Mesodermal cell (in vitro differentiated cells): ENCODE results near the gene RASSF5.

Experiments
- H3K27ac ChIP-seq: 2 replicates; pipeline ENCODE4 v1.7.0; 2013; ENCODE audit warnings: mild to moderate bottlenecking, low read depth, low read length, moderate library complexity; ENCODE audit not compliant: severe bottlenecking
- H3K36me3 ChIP-seq: 2 replicates; pipeline ENCODE4 v1.7.1; 2013; ENCODE audit warnings: mild to moderate bottlenecking, low read length, moderate library complexity; ENCODE audit not compliant: control insufficient read depth, insufficient read depth
- H3K4me1 ChIP-seq: one replicate; pipeline ENCODE4 v1.7.1; 2013; ENCODE audit warnings: mild to moderate bottlenecking, low read length; ENCODE audit not compliant: insufficient read depth, control insufficient read depth, poor library complexity, severe bottlenecking
- H3K4me3 ChIP-seq: 2 replicates; pipeline ENCODE4 v1.7.0; 2013; ENCODE audit warnings: low read length, control low read depth, mild to moderate bottlenecking; ENCODE audit not compliant: insufficient read depth, poor library complexity, severe bottlenecking; ENCODE audit errors: extremely low read depth
- H3K9me3 ChIP-seq: 2 replicates; pipeline ENCODE4 v1.7.1; 2013; ENCODE audit warnings: mild to moderate bottlenecking, low read length, moderate library complexity; ENCODE audit not compliant: control insufficient read depth
- WGBS, 2 experiments: methylation state at CpG; one replicate each; pipeline ENCODE4 v1.1.5; 2013; ENCODE audit warnings: missing lambda C conversion rate in 2 of 2; ENCODE audit not compliant: insufficient coverage in 2 of 2; 5-methylcytosine and 5-hydroxymethylcytosine counted together

RASSF5 gene

DNA sequence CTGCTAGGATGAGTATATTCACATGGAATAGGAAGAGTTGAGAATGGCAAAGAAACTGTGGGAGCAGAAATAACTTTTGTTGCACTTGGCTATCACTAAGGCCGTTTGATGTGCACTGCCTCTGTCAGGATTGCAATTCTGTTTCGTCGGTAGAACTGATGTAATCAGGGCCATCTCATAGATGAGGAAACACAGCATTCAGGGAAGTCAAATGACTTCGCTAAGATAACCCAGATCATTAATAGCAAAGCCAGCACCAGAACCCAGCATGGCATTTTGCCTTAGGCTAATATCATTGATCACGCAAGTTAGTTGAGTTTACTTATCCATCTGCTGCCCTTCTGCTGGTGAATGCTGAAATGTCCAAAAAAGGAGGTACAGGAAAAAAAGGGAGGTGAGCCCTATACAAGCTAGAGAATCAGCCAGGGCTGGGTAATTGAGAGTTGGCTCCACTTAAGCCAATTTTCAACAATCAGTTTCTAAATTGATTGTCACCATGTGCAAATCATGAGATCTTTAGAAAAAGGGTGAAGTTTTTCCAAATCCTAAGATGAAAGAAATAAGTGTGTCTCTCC is 7.6 kb downstream of the RASSF5 start:
- Histone ChIP-seq H3K36me3 (no peaks in the 10 kb centered on the region), H3K4me1 (peaks cover 21% of the 10 kb centered on the region), H3K4me3 (no peak overlapping the region), H3K27ac (no peak overlapping the region), H3K9me3 (no peaks in the 10 kb centered on the region)
- 92% methylated on average over 4 to 5 of the region's 5 CpGs for WGBS, 2 experiments

DNA sequence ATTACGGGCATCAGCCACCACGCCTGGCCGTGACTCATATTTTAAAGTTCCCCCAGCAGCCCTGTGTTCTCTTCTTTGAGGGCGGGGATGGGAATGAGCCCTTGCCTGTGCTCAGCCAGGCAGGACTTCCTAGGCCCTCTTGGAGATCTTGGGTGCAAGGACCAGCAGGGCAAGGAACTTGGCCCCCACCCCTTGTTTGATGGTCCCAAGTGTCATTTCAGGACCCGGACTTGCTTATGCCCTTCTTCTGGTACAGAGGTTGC is 9.3 kb downstream of the RASSF5 start:
- no peak overlapping the region for H3K4me3 ChIP-seq
- H3K4me1 ChIP-seq = peaks cover 20% of the 10 kb centered on the region
- no peaks in the 10 kb centered on the region for H3K36me3 ChIP-seq
- no peaks in the 10 kb centered on the region for H3K9me3 ChIP-seq
- no peak overlapping the region for H3K27ac ChIP-seq
- 82 to 88% methylated on average over 5 of the region's 5 CpGs for WGBS, 2 experiments

DNA sequence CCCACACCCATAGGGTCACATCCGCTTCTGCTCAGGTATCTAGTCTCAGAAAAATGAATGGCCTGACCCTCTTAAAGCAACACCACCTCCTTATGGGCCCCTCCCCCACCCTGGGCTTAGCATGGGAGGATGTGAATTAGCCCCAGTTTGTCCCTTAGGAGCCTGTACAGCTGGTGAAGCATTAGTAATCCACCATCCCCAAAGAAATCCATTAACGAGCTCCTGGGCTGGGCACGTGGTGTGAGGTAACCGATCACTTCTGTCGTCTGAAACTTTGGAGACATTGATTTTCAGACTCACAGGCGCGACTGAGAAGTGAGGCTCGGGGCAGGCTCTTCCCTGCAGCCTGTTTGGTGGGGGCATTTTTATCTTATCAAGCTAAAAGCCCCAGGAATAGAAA is 10.5 kb downstream of the RASSF5 start:
- WGBS, 2 experiments = 85 to 90% methylated on average over 7 to 8 of the region's 8 CpGs

DNA sequence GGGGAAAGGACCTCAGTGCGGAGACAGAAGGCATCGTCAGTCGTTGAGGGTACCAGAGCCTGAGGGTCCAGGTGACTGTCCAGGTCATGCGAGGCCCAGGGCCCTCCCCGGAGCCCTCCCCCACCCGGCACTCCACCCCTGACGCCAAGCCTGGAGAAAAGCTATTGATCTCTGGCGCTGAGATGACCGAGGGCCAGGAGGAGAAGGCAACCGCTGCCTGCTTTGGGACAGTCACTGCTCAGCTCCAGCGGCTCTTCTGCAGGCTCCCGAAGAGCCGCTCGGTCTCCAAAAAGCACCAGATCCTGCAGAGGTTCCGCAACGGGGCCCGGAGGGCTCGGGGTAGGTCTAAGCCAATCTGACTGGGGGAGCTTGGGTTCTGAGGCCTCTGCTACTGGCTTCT is 10.9 kb downstream of the RASSF5 start:
- H3K9me3 ChIP-seq = no peaks in the 10 kb centered on the region
- no peaks in the 10 kb centered on the region for H3K36me3 ChIP-seq
- no peak overlapping the region for H3K4me3 ChIP-seq
- 85 to 93% methylated on average over 14 to 17 of the region's 18 CpGs for WGBS, 2 experiments
- no peak overlapping the region for H3K27ac ChIP-seq
- peaks cover 11% of the 10 kb centered on the region for H3K4me1 ChIP-seq

More for the DNA sequence above, 10.5 kb downstream of the RASSF5 start:
- H3K9me3 ChIP-seq = no peaks in the 10 kb centered on the region
- H3K4me3 ChIP-seq = no peak overlapping the region
- no peak overlapping the region for H3K27ac ChIP-seq
- H3K4me1 ChIP-seq = peaks cover 11% of the 10 kb centered on the region
- H3K36me3 ChIP-seq = no peaks in the 10 kb centered on the region

DNA sequence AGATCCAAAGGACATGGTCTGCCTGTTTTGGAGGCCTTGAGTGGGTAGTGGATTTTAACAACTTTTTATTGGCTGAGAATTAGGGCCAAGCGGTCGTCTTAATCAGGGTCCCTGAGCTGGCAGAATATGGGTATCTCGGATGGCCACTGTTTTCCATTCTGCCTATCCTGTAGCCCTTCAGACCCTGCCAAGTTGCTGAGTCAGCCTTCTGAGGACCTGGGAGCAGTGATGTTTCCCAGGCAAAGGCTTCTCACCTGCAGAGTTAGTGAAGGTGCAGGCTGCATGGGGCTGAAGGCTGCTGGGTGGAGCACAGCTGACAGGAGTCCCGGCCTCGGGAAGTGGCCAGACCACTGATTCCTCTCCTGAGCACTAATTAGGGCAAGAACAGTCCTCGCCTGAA is 11.4 kb downstream of the RASSF5 start:
- WGBS, 2 experiments = 92% methylated on average over 5 of the region's 6 CpGs
- Histone ChIP-seq H3K36me3 (no peaks in the 10 kb centered on the region), H3K4me1 (peaks cover 6% of the 10 kb centered on the region), H3K27ac (no peak overlapping the region), H3K9me3 (no peaks in the 10 kb centered on the region), H3K4me3 (no peak overlapping the region)

DNA sequence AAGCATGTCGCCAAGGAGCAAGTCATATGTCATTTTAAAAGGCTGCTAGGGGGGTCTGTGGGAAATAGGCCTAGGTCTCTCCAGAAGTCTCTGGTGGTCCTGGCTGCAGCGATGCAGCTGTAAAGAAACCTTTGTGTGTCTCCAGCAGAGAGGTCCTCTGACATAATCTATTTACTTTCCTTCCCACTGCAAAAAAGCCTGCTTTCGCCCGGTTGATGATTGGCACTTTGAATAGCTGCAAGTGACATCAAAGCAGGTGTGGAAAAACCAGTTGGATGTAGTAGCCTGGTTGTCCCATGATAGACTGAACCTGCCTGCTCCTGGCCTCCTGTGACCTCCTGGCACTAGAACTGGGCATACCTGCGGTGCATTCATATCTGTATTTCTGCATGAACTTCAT is 13.8 kb downstream of the RASSF5 start:
- no peak overlapping the region for H3K27ac ChIP-seq
- H3K36me3 ChIP-seq = no peaks in the 10 kb centered on the region
- no peaks in the 10 kb centered on the region for H3K9me3 ChIP-seq
- 93 to 97% methylated on average over 3 to 5 of the region's 5 CpGs for WGBS, 2 experiments
- H3K4me3 ChIP-seq = no peak overlapping the region
- no peaks in the 10 kb centered on the region for H3K4me1 ChIP-seq

DNA sequence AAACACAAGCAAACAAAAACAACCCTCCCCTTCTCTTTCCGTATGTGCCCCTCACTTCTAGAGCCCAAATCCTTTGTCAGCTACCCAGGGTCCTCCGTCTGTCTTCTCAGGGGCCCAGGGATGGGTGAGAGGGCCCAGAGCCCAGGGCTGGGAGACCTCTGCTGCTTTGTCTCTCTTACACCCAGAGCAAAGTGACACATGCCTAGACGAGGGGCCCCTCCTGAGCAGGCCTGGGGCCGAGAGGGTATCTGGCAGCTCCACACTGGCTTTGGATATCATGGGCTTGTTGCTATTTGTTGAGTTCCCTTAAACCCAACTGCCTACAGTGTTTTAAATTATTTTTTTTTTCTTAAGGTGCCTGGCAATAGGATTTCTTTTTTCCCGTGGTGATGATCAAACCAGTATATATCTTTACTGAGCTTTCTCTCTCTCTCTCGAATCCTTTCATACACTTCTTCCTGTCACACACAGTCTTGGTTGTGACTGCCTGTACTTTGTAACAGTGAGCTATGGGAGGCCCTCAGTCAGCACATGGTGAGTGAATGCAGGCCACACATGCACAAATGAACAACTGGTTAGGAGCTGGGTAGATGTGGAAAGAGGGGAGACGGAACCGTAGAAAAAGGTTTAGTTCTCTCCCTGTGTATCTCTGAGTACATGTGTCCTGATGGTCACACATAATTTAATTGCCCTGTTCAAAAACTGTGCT is 14.5 kb downstream of the RASSF5 start:
- 70 to 81% methylated on average over 5 of the region's 8 CpGs for WGBS, 2 experiments
- Histone ChIP-seq H3K4me3 (no peak overlapping the region), H3K4me1 (no peaks in the 10 kb centered on the region), H3K27ac (no peak overlapping the region), H3K9me3 (no peaks in the 10 kb centered on the region), H3K36me3 (no peaks in the 10 kb centered on the region)

DNA sequence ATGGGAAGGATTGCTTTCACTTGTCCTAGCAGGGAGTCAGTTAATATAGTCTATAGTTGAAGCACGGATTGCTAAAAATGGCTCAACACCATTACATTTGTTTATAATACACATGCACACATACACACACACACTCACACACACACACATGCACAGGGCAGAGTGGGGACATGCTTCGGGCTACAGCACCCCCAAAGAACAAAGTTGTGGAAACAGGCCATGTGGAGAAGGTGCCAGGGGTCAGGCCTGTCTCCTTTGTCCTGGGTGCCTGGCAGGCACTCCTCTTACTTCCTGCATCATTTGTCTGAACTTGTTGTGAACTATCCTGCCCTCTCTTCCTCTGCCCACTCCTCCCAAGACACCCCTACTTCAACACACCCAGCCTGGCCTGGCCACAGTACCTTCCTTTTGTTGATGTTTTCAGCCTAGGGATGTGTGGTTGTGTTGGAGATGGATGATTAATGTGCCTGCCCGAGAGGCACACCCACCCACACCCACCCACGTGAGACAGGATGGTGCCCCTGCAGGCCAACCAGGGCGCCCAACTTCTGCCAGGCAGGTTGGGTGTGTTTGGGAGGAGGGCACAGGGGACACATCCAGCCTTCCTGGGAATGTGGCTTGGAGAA is 17.5 kb downstream of the RASSF5 start:
- H3K27ac ChIP-seq = no peak overlapping the region
- H3K9me3 ChIP-seq = no peaks in the 10 kb centered on the region
- H3K4me1 ChIP-seq = no peaks in the 10 kb centered on the region
- no peak overlapping the region for H3K4me3 ChIP-seq
- H3K36me3 ChIP-seq = no peaks in the 10 kb centered on the region
- WGBS, 2 experiments = 100% methylated on average over 1 to 2 of the region's 5 CpGs

DNA sequence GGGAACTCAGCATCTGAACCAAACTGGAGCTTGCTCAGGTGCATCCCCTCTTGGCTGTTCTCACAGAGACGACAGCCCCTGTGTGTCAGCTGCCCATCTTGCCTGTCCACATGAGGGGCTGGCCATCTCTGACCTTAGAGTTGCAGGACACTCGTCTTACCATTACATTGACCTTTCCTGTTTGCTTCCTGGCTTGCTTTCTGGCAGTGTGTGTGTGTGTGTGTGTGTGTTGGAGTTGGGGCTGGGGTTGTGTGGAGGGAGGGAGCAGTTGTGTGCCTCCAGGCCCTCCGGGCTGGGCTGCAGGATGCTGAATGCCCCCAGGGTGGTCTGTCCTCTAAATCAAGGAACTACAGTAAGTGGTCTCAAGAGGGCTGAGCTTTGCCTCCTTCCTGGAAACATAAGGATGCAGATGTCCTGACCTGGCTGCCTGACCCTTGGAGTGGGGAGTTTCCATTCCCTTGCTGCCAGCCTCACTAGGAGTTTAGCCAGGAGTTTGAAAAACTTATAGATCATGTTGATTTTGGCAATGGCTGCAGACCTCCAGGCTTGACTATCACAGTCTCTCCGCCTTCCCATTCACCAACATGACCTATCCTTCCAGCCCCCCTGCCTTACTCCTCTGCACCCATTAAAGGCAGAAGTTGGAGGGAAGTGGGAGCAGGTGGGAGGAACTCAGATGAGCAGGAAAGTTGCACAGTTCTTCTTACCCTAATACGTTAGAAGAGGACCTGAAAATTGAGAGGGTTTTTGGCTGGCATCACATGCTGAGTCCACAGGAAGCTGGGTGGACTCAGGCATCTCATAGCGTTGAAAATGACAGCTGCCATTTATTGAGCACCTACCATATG is 19.0 kb downstream of the RASSF5 start:
- Histone ChIP-seq H3K9me3 (no peaks in the 10 kb centered on the region), H3K36me3 (no peaks in the 10 kb centered on the region), H3K4me1 (no peaks in the 10 kb centered on the region), H3K27ac (no peak overlapping the region), H3K4me3 (no peak overlapping the region)
- 82 to 86% methylated on average over 4 of the region's 6 CpGs for WGBS, 2 experiments

DNA sequence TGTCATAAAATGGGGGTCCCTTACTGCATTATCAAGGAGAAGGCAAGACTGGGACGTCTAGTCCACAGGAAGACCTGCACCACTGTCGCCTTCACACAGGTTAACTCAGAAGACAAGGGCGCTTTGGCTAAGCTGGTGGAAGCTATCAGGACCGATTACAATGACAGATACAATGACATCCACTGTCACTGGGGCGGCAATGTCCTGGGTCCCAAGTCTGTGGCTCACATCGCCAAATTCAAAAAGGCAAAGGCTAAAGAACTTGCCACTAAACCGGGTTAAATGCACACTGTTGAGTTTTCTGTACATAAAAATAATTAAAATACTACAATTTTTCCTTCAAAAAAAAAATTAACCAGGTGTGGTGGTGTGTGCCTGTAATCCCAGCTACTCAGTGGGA is 22.1 kb downstream of the RASSF5 start:
- Histone ChIP-seq H3K27ac (no peak overlapping the region), H3K4me1 (no peaks in the 10 kb centered on the region), H3K4me3 (no peak overlapping the region), H3K36me3 (no peaks in the 10 kb centered on the region), H3K9me3 (no peaks in the 10 kb centered on the region)
- WGBS, 2 experiments = 89 to 91% methylated on average over 4 to 6 of the region's 7 CpGs
